Erythroblast (primary cell): ENCODE data around the gene PGAM2.

Experiments
- GATA1 ChIP-seq: IDR thresholded peaks from 2 replicates; pipeline ENCODE4 v1.6.1; 2011; ENCODE audit warnings: low read depth, mild to moderate bottlenecking, control low read depth, low read length, moderate library complexity
- POLR2A ChIP-seq: IDR thresholded peaks from 2 replicates; pipeline ENCODE4 v1.6.1; 2011; ENCODE audit warnings: mild to moderate bottlenecking, low read length

GRCh38 chr7:44101303-44101965 lies 36.1 kb upstream of the PGAM2 start:
- TF ChIP-seq GATA1: no peak
- no peak for TF ChIP-seq POLR2A
